ENCODE measurements around the gene RIMBP3B. TPM values are rescaled to one million over a fixed set of nuclear protein-coding genes. Genes with fewer than 3 reads are reported as not detected.
"Not testable (repeated sequence)": the region's sequence is repeated elsewhere in the genome, so short reads cannot be mapped to it uniquely, and the experiment has no call there.

The RIMBP3B gene
- total RNA-seq, 2 experiments from 2014 or later = 0.55 to 0.81 TPM

GRCh38 chr22:21394613-21395012, 11.1 kb downstream of the RIMBP3B start:
- POLR2A ChIA-PET; H3K27me3 Mint-ChIP-seq; H3K4me3 Mint-ChIP-seq; H3K27ac Mint-ChIP-seq; DNase-seq; CTCF ChIA-PET; H3K4me1 Mint-ChIP-seq; H3K36me3 Mint-ChIP-seq (ENCODE audit: low read depth); H3K9me3 Mint-ChIP-seq: not testable (repeated sequence)

DNA sequence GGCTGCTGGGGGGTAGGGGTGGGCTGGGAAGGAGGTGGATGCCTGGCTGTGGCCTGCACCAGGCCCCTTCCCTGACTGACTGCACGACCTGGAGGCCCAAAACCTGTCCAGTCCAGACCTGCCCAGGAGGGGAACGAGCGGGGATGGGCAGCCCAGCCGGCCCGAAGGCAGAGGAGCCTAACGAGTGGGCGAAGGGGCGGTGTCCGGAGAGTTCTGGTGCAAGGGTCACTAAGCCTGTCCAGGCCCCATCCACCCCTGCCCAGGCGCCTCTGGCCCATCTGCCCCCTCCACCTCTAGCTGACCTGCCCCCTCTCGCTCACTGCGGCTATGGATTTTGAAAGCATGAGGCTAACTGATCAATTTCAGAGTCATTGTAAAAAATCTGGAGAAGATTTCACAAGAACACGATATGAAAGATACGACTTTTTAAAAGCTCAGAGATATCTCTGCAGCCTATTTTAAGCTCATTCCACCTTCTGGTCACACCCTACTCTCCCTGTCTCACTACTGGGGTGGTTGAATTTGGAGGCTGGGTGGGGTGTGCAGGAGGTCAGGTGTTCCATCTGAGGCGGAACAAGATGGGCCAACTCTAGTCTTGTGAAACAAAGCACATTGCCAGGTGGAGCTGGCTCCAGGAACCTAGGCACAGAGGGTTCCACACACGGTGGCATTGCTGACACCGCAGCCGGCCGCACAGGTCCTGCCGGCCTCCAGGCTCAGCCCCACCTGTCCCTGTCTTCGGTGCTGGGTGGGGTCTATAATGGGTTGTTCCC, 17.8 kb downstream of the RIMBP3B start:
- H3K4me3 Mint-ChIP-seq; H3K36me3 Mint-ChIP-seq (ENCODE audit: low read depth); CTCF ChIA-PET; H3K27me3 Mint-ChIP-seq; H3K9me3 Mint-ChIP-seq; POLR2A ChIA-PET; H3K4me1 Mint-ChIP-seq; H3K27ac Mint-ChIP-seq; DNase-seq: not testable (repeated sequence)

GRCh38 chr22:21402763-21403314, 19.3 kb downstream of the RIMBP3B start:
- H3K36me3 Mint-ChIP-seq (ENCODE audit: low read depth); POLR2A ChIA-PET; H3K27me3 Mint-ChIP-seq; H3K4me1 Mint-ChIP-seq; CTCF ChIA-PET; H3K4me3 Mint-ChIP-seq; DNase-seq; H3K27ac Mint-ChIP-seq; H3K9me3 Mint-ChIP-seq: not testable (repeated sequence)

GRCh38 chr22:21407139-21407538, 23.6 kb downstream of the RIMBP3B start:
- CTCF ChIA-PET, H3K27me3 Mint-ChIP-seq, DNase-seq: not testable (repeated sequence)

GRCh38 chr22:21407792-21408191, 24.2 kb downstream of the RIMBP3B start:
- H3K4me1 Mint-ChIP-seq; H3K9me3 Mint-ChIP-seq; H3K27me3 Mint-ChIP-seq; H3K27ac Mint-ChIP-seq; DNase-seq; CTCF ChIA-PET; POLR2A ChIA-PET; H3K36me3 Mint-ChIP-seq (ENCODE audit: low read depth); H3K4me3 Mint-ChIP-seq: not testable (repeated sequence)

More at GRCh38 chr22:21407139-21407538, 23.6 kb downstream of the RIMBP3B start:
- H3K27ac Mint-ChIP-seq; H3K9me3 Mint-ChIP-seq; H3K4me3 Mint-ChIP-seq; H3K4me1 Mint-ChIP-seq; H3K36me3 Mint-ChIP-seq (ENCODE audit: low read depth); POLR2A ChIA-PET: not testable (repeated sequence)

DNA sequence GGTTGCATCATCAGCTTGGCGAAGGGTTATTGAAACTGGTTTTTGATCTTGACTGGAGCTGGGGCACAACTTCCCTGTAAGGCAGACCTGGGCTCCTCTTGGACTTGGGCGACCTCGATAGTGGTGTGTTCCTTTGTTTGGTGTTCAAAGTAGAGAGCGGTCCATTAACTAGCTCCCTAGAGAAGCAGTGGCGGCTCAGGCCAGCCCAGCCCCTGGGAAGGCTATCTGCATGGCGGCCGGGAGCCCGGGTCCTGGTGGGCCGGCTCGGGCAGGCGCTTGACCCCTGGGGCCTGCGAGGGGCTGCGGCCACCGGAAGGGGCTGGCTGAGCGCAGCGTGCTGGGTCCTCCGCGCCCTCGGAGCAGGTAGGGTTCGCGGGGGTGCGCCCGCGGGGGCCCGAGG, 32.8 kb downstream of the RIMBP3B start:
- H3K9me3 Mint-ChIP-seq, CTCF ChIA-PET, POLR2A ChIA-PET: not testable (repeated sequence)

DNA sequence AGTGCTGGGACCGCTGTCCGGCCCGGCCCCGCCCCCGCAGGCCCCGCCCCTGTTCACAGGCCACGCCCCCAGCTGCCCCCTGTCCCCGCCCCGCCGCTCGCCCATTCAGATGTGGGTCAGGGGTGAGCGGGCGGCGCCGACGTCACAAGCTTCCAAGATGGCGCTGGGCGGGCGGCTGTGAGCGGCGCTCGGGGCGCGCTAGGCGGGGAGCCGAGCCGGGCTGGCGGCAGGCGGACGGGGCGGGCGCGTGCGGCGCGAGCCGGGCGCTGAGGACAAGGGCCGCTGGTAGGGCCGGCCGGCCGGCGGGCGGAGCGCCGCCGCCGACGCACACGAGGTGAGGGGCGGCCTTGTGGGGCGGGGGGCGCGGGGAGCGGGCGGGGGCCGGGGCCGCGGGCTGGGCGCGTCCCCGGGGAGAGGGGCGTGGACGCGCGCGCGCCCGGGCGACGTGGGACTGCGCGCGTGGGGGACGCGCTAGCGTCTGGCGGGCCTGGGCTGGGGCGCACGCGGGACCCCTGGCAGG, 33.7 kb downstream of the RIMBP3B start, which contains the start of gene HIC2:
TSS of gene HIC2 (plus strand) at position 145 of the 520 bp plus-strand sequence. CDS start 25,461 bp downstream, outside the sequence.
- H3K36me3 Mint-ChIP-seq (ENCODE audit: low read depth); DNase-seq; H3K27ac Mint-ChIP-seq; CTCF ChIA-PET; H3K27me3 Mint-ChIP-seq; POLR2A ChIA-PET; H3K4me1 Mint-ChIP-seq; H3K9me3 Mint-ChIP-seq: not testable (repeated sequence)
- H3K4me3 Mint-ChIP-seq = peak within 1 kb of the TSS; percentile 43

More for the DNA sequence above, 32.8 kb downstream of the RIMBP3B start:
- H3K27ac Mint-ChIP-seq; H3K27me3 Mint-ChIP-seq; H3K4me3 Mint-ChIP-seq; H3K4me1 Mint-ChIP-seq; H3K36me3 Mint-ChIP-seq (ENCODE audit: low read depth); DNase-seq: not testable (repeated sequence)

DNA sequence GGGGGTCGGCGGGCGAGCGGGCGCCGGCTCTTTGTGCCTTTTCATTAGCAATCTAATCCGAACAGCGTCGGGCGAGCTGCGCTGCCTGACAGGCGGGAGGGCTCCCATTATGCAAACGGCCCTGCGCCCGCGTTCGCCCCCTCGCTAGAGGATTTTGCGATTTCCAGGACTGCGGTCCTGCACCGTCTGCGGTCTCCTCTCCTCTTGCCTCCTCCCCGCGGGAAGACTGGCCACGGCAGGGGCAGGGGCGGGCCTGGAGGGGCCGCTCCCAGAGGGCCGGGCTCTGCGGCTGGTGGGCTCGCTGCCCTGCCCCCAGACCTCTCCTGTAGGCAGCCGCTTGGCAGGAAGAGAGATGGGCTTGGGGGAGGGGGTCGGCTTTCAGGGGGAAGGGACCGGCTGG, 34.3 kb downstream of the RIMBP3B start:
- H3K4me1 Mint-ChIP-seq; DNase-seq; H3K36me3 Mint-ChIP-seq (ENCODE audit: low read depth); H3K27ac Mint-ChIP-seq; POLR2A ChIA-PET; CTCF ChIA-PET; H3K27me3 Mint-ChIP-seq; H3K9me3 Mint-ChIP-seq: not testable (repeated sequence)
- peak overlapping the region; percentile 43 for H3K4me3 Mint-ChIP-seq

- H3K36me3 Mint-ChIP-seq (ENCODE audit: low read depth); H3K4me1 Mint-ChIP-seq; H3K27me3 Mint-ChIP-seq; POLR2A ChIA-PET; DNase-seq; H3K27ac Mint-ChIP-seq; CTCF ChIA-PET; H3K9me3 Mint-ChIP-seq; H3K4me3 Mint-ChIP-seq: not testable (repeated sequence)
These were observed 35.6 kb downstream of the RIMBP3B start for GRCh38 chr22:21418974-21419638.

DNA sequence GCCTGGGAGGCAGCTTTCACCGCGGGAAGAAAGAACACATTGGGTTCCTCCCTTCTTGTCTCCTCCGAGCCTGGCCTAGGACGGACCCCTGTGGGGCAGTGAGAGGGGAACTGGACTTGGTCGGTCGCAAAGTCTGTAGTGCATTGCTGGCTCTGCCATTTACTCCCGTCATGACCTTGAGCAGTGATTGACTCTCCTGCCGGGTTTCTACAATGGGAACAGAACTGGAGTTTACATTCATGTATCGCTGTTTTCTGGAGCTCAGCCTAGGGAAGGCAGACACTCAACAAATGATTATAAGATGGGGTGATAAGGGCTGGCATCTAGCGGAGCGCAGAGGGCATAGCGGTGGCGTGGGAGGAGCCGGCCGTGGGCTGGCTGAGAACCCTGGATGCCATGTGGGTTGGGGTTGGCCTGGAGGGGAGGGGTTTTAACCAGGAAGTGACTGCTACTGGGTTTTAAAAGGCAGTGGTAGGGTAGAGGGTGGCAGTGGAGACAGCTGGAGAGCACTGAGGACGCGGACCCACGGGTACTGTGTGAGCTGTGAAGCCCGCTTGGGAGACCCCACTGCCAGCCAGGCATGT, 36.7 kb downstream of the RIMBP3B start:
- H3K4me3 Mint-ChIP-seq; CTCF ChIA-PET; DNase-seq; H3K9me3 Mint-ChIP-seq; POLR2A ChIA-PET; H3K36me3 Mint-ChIP-seq (ENCODE audit: low read depth); H3K27me3 Mint-ChIP-seq; H3K27ac Mint-ChIP-seq; H3K4me1 Mint-ChIP-seq: not testable (repeated sequence)

- H3K4me1 Mint-ChIP-seq; H3K9me3 Mint-ChIP-seq; CTCF ChIA-PET; H3K36me3 Mint-ChIP-seq (ENCODE audit: low read depth); H3K27ac Mint-ChIP-seq; POLR2A ChIA-PET; DNase-seq; H3K4me3 Mint-ChIP-seq; H3K27me3 Mint-ChIP-seq: not testable (repeated sequence)
These were observed 40.6 kb downstream of the RIMBP3B start for GRCh38 chr22:21424084-21424709.

DNA sequence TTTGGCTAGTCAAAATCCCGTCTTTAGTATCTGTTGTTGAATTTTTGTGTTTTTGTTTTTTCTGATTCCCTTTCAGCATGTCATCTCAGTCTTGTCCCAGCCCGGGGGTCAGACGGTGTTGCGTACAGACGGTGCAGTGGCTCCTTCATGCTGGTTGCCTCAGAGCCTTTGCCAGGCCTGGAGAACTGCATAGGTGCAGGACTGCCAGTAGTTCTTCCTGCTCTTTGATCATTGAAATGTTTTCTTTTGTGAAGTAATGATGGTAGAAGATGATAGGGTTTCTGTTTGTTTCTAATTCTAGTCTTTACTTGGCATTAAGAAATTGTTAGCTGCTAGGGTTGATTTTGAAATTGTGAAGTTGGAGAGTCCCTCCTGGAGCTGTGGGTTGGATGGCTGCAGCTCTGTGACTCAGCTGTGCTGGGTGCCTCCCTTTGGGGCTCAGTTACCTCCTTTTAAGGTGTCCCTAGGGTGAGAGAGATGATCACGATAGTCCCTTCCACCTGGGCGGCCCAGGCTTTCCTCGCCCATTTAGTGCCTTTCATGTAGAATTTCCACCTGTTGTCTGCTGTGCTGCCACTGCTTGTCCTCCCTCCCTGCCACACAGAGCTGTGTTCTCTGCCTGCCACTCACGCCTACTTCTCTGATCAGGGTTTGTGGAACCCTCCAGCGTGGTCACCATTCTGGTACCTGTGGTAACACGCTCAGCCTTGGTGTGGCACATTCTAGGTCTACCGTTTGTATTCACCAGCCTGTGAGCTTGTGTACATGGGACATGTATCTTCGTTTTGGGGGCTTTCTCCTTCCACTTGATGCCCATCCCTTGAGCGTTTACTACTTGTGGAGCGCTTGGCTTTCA, 51.1 kb downstream of the RIMBP3B start:
- H3K4me1 Mint-ChIP-seq; H3K36me3 Mint-ChIP-seq (ENCODE audit: low read depth); H3K27me3 Mint-ChIP-seq; H3K27ac Mint-ChIP-seq; H3K4me3 Mint-ChIP-seq; CTCF ChIA-PET; H3K9me3 Mint-ChIP-seq; POLR2A ChIA-PET; DNase-seq: not testable (repeated sequence)
